CD8-positive, alpha-beta memory T cell (primary cell): ENCODE measurements around the gene VDR. TPM values are rescaled to one million over a fixed set of nuclear protein-coding genes. Genes with fewer than 3 reads are reported as not detected.

Source experiments
- CTCF ChIA-PET: fragments of 350-600 bp; sonication (Branson Sonifier 250); formaldehyde crosslinking; loops from one replicate; lab custom pipeline; 2021; ENCODE audit warnings: antibody characterized with exemption; lab: Charles Lee
- POLR2A ChIA-PET: fragments of 350-600 bp; sonication (Branson Sonifier 250); formaldehyde crosslinking; loops from one replicate; lab custom pipeline; 2021; ENCODE audit warnings: antibody characterized with exemption; lab: Charles Lee
- DNase-seq, 5 donors: peaks; one replicate each; pipeline versions ENCODE4 v3.0.0 to v3.0.0-alpha.2; 2020 to 2022; ENCODE audit warnings: mixed read lengths in 1 of 5
- H3K27ac ChIP-seq: one replicate; pipeline ENCODE4 v1.7.0; 2013; ENCODE audit warnings: low read depth, mild to moderate bottlenecking, low read length, moderate library complexity
- H3K27me3 ChIP-seq: 2 replicates; pipeline ENCODE4 v1.7.0; 2013; ENCODE audit warnings: low read length, mild to moderate bottlenecking; ENCODE audit not compliant: insufficient read depth, poor library complexity, severe bottlenecking
- H3K36me3 ChIP-seq: 2 replicates; pipeline ENCODE4 v1.7.0; 2013; ENCODE audit warnings: mild to moderate bottlenecking, low read length, moderate library complexity; ENCODE audit not compliant: insufficient read depth
- H3K4me1 ChIP-seq: 2 replicates; pipeline ENCODE4 v1.7.0; 2013; ENCODE audit warnings: mild to moderate bottlenecking, low read length, moderate library complexity; ENCODE audit not compliant: insufficient read depth
- H3K4me3 ChIP-seq: 2 replicates; pipeline ENCODE4 v1.7.0; 2013; ENCODE audit warnings: mild to moderate bottlenecking, low read length
- H3K9me3 ChIP-seq: 2 replicates; pipeline ENCODE4 v1.7.0; 2013; ENCODE audit warnings: mild to moderate bottlenecking, low read length
- H3K27ac Mint-ChIP-seq, 8 donors: one replicate each; pipeline ENCODE4 v1.8.0; 2020 to 2021; ENCODE audit warnings: mixed read lengths in 8 of 8, mild to moderate bottlenecking in 6 of 8, inconsistent platforms in 3 of 8, moderate library complexity in 3 of 8
- H3K27me3 Mint-ChIP-seq, 2 donors: one replicate each; pipeline ENCODE4 v1.8.0; 2020 to 2021; ENCODE audit warnings: mixed read lengths in 2 of 2, mild to moderate bottlenecking in 1 of 2, moderate library complexity in 1 of 2
- H3K36me3 Mint-ChIP-seq, 3 donors: one replicate each; pipeline ENCODE4 v1.8.0; 2020 to 2021; ENCODE audit warnings: mixed read lengths in 3 of 3, inconsistent platforms in 1 of 3, mild to moderate bottlenecking in 1 of 3
- H3K4me1 Mint-ChIP-seq, 3 donors: one replicate each; pipeline ENCODE4 v1.8.0; 2020 to 2021; ENCODE audit warnings: mixed read lengths in 3 of 3, inconsistent platforms in 1 of 3, mild to moderate bottlenecking in 1 of 3
- H3K4me3 Mint-ChIP-seq, 7 donors: one replicate each; pipeline ENCODE4 v1.8.0; 2020 to 2021; ENCODE audit warnings: mixed read lengths in 7 of 7, mild to moderate bottlenecking in 6 of 7, moderate library complexity in 4 of 7, inconsistent platforms in 2 of 7
- H3K9me3 Mint-ChIP-seq, 5 donors: one replicate each; pipeline ENCODE4 v1.8.0; 2020 to 2022; ENCODE audit warnings: mixed read lengths in 5 of 5, mild to moderate bottlenecking in 3 of 5, moderate library complexity in 2 of 5, inconsistent platforms in 1 of 5
- polyA plus RNA-seq: library from polyadenylated mRNA; unstranded; fragments of 300-500 nt; fragmentation: Illumina TruSeq; gene quantifications from one replicate; pipeline ENCODE4 v1.2.3, GENCODE V29; 2021
- total RNA-seq, 2 experiments: library from RNA; stranded (reverse); gene quantifications; one replicate each; pipeline ENCODE4 v1.2.3, GENCODE V29; 2021

VDR gene
- total and polyA plus RNA-seq, 3 experiments from 2014 or later: 0.54 to 83.4 (median 79.6) TPM

- peaks cover 89% of the 10 kb centered on the region for H3K4me1 ChIP-seq
- H3K4me1 Mint-ChIP-seq: peaks cover 72 to 83% (median 83%) of the 10 kb centered on the region in 3 donors
- peak overlapping the region in 7 of 8 donors; percentile 89 to 99 (median 96) for H3K27ac Mint-ChIP-seq
- no peak for DNase-seq
- peaks cover 0 to 1% of the 10 kb centered on the region in 2 donors for H3K27me3 Mint-ChIP-seq
- no peak overlapping the region for H3K27ac ChIP-seq
- H3K36me3 Mint-ChIP-seq: peaks cover 0 to 2% (median 0%) of the 10 kb centered on the region in 3 donors
- peak overlapping the region in 5 of 7 donors; percentile 56 to 82 (median 77) for H3K4me3 Mint-ChIP-seq
- H3K36me3 ChIP-seq: no peaks in the 10 kb centered on the region
- ChIA-PET CTCF (interaction anchor here (1.1 to 1.7 kb wide), 4 partner anchors 12 to 110 kb away, joined by 5 to 6 read pairs (median 6); no protein-coding TSS in a partner anchor), POLR2A (interaction anchor here (1.5 kb wide), 1 partner anchor 13 kb away, joined by 7 read pairs; no protein-coding TSS in a partner anchor)
- H3K27me3 ChIP-seq: no peaks in the 10 kb centered on the region
- no peaks in the 10 kb centered on the region for H3K9me3 Mint-ChIP-seq
- H3K4me3 ChIP-seq: peak overlapping the region; percentile 18
- no peaks in the 10 kb centered on the region for H3K9me3 ChIP-seq
Measured at GRCh38 chr12:47825173-47825639, 79.6 kb downstream of the VDR start.

DNA sequence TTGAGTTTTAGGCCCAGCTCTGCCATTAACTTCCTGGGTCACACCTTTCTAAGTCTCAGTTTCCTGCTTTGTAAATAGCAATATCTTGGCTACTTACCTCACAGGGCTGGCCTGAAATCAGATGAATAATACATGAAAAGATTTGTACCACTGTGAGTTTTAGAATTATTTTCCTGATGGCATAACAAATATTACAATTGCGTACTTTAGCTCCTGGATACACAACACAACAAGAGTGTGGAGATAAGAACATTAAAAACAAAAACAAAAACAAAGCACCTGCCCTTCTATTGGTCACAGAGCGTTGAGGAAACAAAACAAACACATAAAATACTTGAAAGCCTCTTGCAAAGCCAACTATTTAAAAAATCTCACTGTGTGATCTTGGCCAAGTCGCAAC is 80.2 kb downstream of the VDR start:
- peak overlapping the region; percentile 39 for H3K27ac ChIP-seq
- peak overlapping the region; percentile 89 to 99 (median 96) for H3K27ac Mint-ChIP-seq
- H3K4me3 ChIP-seq: peak overlapping the region; percentile 18
- POLR2A ChIA-PET: interaction anchor here (0.6 to 1.5 kb wide), 5 partner anchors 8 to 118 kb away, joined by 3 to 7 read pairs (median 3); no protein-coding TSS in a partner anchor
- no peaks in the 10 kb centered on the region for H3K27me3 ChIP-seq
- H3K9me3 Mint-ChIP-seq: no peaks in the 10 kb centered on the region
- H3K36me3 ChIP-seq: no peaks in the 10 kb centered on the region
- CTCF ChIA-PET: interaction anchor here (0.8 to 1.7 kb wide), 5 partner anchors 11 to 109 kb away, joined by 4 to 6 read pairs (median 5); no protein-coding TSS in a partner anchor
- H3K36me3 Mint-ChIP-seq: peaks cover 0 to 3% (median 0%) of the 10 kb centered on the region in 3 donors
- H3K9me3 ChIP-seq: no peaks in the 10 kb centered on the region
- H3K4me1 Mint-ChIP-seq: peaks cover 73 to 85% (median 85%) of the 10 kb centered on the region in 3 donors
- H3K4me1 ChIP-seq: peaks cover 85% of the 10 kb centered on the region
- peak overlapping the region; percentile 26 to 82 (median 77) for H3K4me3 Mint-ChIP-seq
- no peak for DNase-seq
- H3K27me3 Mint-ChIP-seq: peaks cover 0 to 1% of the 10 kb centered on the region in 2 donors

- H3K27ac Mint-ChIP-seq: peak overlapping the region; percentile 89 to 99 (median 96)
- Histone ChIP-seq H3K36me3 (no peaks in the 10 kb centered on the region), H3K4me1 (peaks cover 81% of the 10 kb centered on the region), H3K27ac (peak overlapping the region; percentile 39), H3K9me3 (no peaks in the 10 kb centered on the region), H3K27me3 (no peaks in the 10 kb centered on the region), H3K4me3 (peak overlapping the region; percentile 18)
- H3K9me3 Mint-ChIP-seq: no peaks in the 10 kb centered on the region
- DNase-seq: peak in 3 of 5 donors; percentile 49 to 76 (median 64)
- ChIA-PET POLR2A (interaction anchor here (0.6 to 1.5 kb wide), 5 partner anchors 9 to 117 kb away, joined by 3 to 7 read pairs (median 3); no protein-coding TSS in a partner anchor), CTCF (interaction anchor here (0.8 to 1.6 kb wide), 4 partner anchors 10 to 109 kb away, joined by 4 to 6 read pairs (median 5); no protein-coding TSS in a partner anchor)
- peaks cover 0 to 1% of the 10 kb centered on the region in 2 donors for H3K27me3 Mint-ChIP-seq
- peaks cover 71 to 82% (median 80%) of the 10 kb centered on the region in 3 donors for H3K4me1 Mint-ChIP-seq
- H3K36me3 Mint-ChIP-seq: peaks cover 0 to 3% (median 0%) of the 10 kb centered on the region in 3 donors
- peak overlapping the region; percentile 26 to 82 (median 77) for H3K4me3 Mint-ChIP-seq
Measured at GRCh38 chr12:47824198-47824597, 80.6 kb downstream of the VDR start.

DNA sequence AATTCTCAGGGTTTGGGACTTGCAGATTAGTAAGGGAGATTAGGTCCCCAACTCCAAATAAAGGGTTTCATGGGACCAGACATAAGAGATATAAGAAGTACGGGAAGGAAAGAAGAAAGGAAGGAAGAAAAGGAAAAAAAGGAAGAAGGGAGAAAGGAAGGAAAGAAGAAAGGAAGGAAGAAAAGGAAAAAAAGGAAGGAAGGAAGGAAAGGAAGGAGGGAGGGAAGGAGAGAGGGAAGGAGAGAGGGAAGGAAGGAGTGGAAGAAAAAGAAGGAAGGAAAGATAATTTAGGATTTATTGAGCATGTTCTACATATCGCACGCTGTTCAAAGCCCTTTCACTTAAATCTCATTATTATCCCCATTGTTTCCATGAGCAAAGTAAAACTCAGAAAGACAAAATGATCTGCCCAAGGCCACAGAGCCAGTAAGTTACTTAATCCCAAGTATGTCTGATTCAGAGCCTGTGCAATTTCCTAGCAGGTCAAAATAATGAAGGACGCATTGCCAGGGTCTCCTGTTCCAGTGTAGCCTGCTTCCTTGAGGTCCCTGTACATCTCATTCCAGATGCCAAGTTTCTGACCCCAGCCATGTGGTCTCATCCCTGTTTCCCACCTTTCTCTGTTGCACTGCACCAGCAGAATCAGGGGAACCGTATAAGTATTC is 81.2 kb downstream of the VDR start:
- no peak overlapping the region for H3K27ac ChIP-seq
- H3K27me3 Mint-ChIP-seq: peaks cover 0 to 1% of the 10 kb centered on the region in 2 donors
- peaks cover 69 to 81% (median 81%) of the 10 kb centered on the region in 3 donors for H3K4me1 Mint-ChIP-seq
- H3K9me3 Mint-ChIP-seq: no peaks in the 10 kb centered on the region
- DNase-seq: no peak
- CTCF ChIA-PET: interaction anchor here (24.2 kb wide), 1 partner anchor 11 kb away, joined by 452 read pairs; no protein-coding TSS in a partner anchor
- no peaks in the 10 kb centered on the region for H3K36me3 ChIP-seq
- no peaks in the 10 kb centered on the region for H3K27me3 ChIP-seq
- peak overlapping the region; percentile 89 to 99 (median 96) for H3K27ac Mint-ChIP-seq
- H3K4me3 Mint-ChIP-seq: peak overlapping the region in 6 of 7 donors; percentile 26 to 82 (median 76)
- no peak overlapping the region for H3K4me3 ChIP-seq
- H3K36me3 Mint-ChIP-seq: peaks cover 0 to 7% (median 0%) of the 10 kb centered on the region in 3 donors
- POLR2A ChIA-PET: interaction anchor here (0.8 to 1.1 kb wide), 3 partner anchors 8 to 16 kb away, joined by 3 to 4 read pairs (median 3); no protein-coding TSS in a partner anchor
- H3K4me1 ChIP-seq: peaks cover 78% of the 10 kb centered on the region
- H3K9me3 ChIP-seq: no peaks in the 10 kb centered on the region

DNA sequence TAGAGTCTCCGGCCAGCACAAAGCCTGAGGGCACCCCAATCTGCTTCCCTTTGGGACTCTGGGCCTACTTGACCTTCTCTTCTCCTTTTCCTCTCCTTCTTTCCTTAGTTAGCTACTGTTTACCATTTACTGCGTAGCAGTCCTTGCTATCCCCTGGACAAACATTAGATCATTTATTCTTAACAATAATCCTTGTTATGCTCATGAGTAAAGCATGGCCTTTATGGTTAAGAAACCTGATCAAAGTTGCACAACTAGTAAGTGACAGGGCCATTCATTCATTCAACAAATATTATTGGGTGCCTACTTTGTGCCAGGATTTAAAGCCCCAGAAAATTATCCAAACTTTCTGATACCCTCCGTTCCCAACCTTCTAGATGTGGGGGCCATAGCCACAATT is 81.9 kb downstream of the VDR start:
- no peaks in the 10 kb centered on the region for H3K9me3 Mint-ChIP-seq
- Histone ChIP-seq H3K4me3 (no peak overlapping the region), H3K27me3 (no peaks in the 10 kb centered on the region), H3K9me3 (no peaks in the 10 kb centered on the region), H3K4me1 (peaks cover 78% of the 10 kb centered on the region), H3K27ac (no peak overlapping the region), H3K36me3 (no peaks in the 10 kb centered on the region)
- peaks cover 0 to 11% (median 0%) of the 10 kb centered on the region in 3 donors for H3K36me3 Mint-ChIP-seq
- peak overlapping the region; percentile 61 to 99 (median 92) for H3K27ac Mint-ChIP-seq
- peaks cover 72 to 82% (median 81%) of the 10 kb centered on the region in 3 donors for H3K4me1 Mint-ChIP-seq
- POLR2A ChIA-PET: interaction anchor here (0.8 kb wide), 1 partner anchor 9 kb away, joined by 3 read pairs; no protein-coding TSS in a partner anchor
- peaks cover 0 to 1% of the 10 kb centered on the region in 2 donors for H3K27me3 Mint-ChIP-seq
- CTCF ChIA-PET: interaction anchor here (1.5 to 24.2 kb wide), 3 partner anchors 9 to 15 kb away, joined by 6 to 452 read pairs (median 7); no protein-coding TSS in a partner anchor
- DNase-seq: no peak
- H3K4me3 Mint-ChIP-seq: peak overlapping the region in 2 of 7 donors; percentile 2 to 26

DNA sequence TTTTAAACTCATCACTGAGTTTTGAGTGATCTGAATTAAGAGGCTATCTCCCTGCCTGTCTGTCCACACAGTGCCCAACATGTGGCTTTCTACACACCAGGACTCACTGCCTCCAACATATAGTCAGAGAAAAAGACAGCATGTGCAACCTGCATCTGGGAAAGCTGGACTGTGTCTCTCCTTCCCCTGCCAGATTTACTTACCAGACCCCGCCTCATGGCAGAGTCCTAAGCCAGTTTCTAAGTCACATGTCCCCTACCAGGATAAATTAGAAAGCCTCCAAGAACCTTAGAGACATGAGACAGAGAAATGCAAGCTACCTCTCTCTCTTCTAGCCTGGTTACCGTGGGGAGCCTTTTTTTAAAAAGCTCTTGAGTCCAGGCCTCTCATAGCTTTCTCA is 82.4 kb downstream of the VDR start:
- Histone ChIP-seq H3K27me3 (no peaks in the 10 kb centered on the region), H3K36me3 (no peaks in the 10 kb centered on the region), H3K4me3 (no peak overlapping the region), H3K27ac (no peak overlapping the region), H3K4me1 (peaks cover 81% of the 10 kb centered on the region), H3K9me3 (no peaks in the 10 kb centered on the region)
- Mint-ChIP-seq H3K36me3 (peaks cover 0 to 11% (median 0%) of the 10 kb centered on the region in 3 donors), H3K27me3 (peaks cover 0 to 1% of the 10 kb centered on the region in 2 donors), H3K27ac (peak overlapping the region; percentile 22 to 99 (median 90)), H3K4me3 (peak overlapping the region in 3 of 7 donors; percentile 15 to 91 (median 20)), H3K4me1 (peaks cover 76 to 86% (median 85%) of the 10 kb centered on the region in 3 donors), H3K9me3 (no peaks in the 10 kb centered on the region)
- ChIA-PET CTCF (interaction anchor here (1.5 to 24.2 kb wide), 3 partner anchors 9 to 14 kb away, joined by 6 to 452 read pairs (median 7); no protein-coding TSS in a partner anchor), POLR2A (interaction anchor here (0.8 to 1.3 kb wide), 3 partner anchors 9 to 14 kb away, joined by 3 read pairs; no protein-coding TSS in a partner anchor)
- DNase-seq: no peak

GRCh38 chr12:47821346-47821706 is 83.5 kb downstream of the VDR start:
- Mint-ChIP-seq H3K27ac (peak overlapping the region in 7 of 8 donors; percentile 28 to 95 (median 79)), H3K4me3 (peak overlapping the region; percentile 51 to 93 (median 90)), H3K36me3 (peaks cover 0 to 11% (median 0%) of the 10 kb centered on the region in 3 donors), H3K9me3 (no peaks in the 10 kb centered on the region), H3K27me3 (peaks cover 0 to 1% of the 10 kb centered on the region in 2 donors), H3K4me1 (peaks cover 77 to 88% (median 86%) of the 10 kb centered on the region in 3 donors)
- ChIA-PET CTCF (interaction anchor here (1.1 to 24.2 kb wide), 4 partner anchors 8 to 54 kb away, joined by 3 to 452 read pairs (median 22); no protein-coding TSS in a partner anchor), POLR2A (interaction anchor here (1.3 to 2.0 kb wide), 2 partner anchors 8 to 12 kb away, joined by 3 to 8 read pairs; no protein-coding TSS in a partner anchor)
- Histone ChIP-seq H3K27ac (no peak overlapping the region), H3K27me3 (no peaks in the 10 kb centered on the region), H3K9me3 (no peaks in the 10 kb centered on the region), H3K36me3 (no peaks in the 10 kb centered on the region), H3K4me3 (no peak overlapping the region), H3K4me1 (peaks cover 81% of the 10 kb centered on the region)
- DNase-seq: no peak
